ENCODE data around the gene ZBTB24.

GRCh38 chr6:109454496-109455436 lies 28.3 kb downstream of the ZBTB24 start:
- TF ChIP-seq CTCF (IDR thresholded peaks at IDR 0.05; ENCODE audit: low read depth, low read length, missing input control) (no peak), JUND (IDR thresholded peaks at IDR 0.05) (no peak), TAF1 (conservative IDR thresholded peaks at IDR 0.05) (no peak), RAD21 (IDR thresholded peaks at IDR 0.05) (no peak), MAX (IDR thresholded peaks at IDR 0.05) (no peak), RXRA (IDR thresholded peaks at IDR 0.05) (no peak), REST (IDR thresholded peaks at IDR 0.05) (no peak), EGR1 (IDR thresholded peaks at IDR 0.05; ENCODE audit: low read depth in 2 of 2) (no peak), NR2F2 (IDR thresholded peaks at IDR 0.05) (no peak), GABPA (IDR thresholded peaks at IDR 0.05 in 1 of 2, conservative IDR thresholded peaks at IDR 0.05 in 1 of 2) (no peak), YY1 (IDR thresholded peaks at IDR 0.05) (no peak)
- TF ChIP-seq, protein P1, sequence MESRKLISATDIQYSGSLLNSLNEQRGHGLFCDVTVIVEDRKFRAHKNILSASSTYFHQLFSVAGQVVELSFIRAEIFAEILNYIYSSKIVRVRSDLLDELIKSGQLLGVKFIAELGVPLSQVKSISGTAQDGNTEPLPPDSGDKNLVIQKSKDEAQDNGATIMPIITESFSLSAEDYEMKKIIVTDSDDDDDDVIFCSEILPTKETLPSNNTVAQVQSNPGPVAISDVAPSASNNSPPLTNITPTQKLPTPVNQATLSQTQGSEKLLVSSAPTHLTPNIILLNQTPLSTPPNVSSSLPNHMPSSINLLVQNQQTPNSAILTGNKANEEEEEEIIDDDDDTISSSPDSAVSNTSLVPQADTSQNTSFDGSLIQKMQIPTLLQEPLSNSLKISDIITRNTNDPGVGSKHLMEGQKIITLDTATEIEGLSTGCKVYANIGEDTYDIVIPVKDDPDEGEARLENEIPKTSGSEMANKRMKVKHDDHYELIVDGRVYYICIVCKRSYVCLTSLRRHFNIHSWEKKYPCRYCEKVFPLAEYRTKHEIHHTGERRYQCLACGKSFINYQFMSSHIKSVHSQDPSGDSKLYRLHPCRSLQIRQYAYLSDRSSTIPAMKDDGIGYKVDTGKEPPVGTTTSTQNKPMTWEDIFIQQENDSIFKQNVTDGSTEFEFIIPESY (IDR thresholded peaks at IDR 0.05), result no peak
